Stimulated activated CD4-positive, alpha-beta T cell treated with anti-CD3 and anti-CD28 coated beads, Interleukin-1b, Interleukin-23, amount 100 ng/mL, for 24 hours (primary cell): Measurements from ENCODE around the gene TCEA3.
A peak's percentile ranks its signal among the peaks of the same experiment; 100 is the strongest.
"Not testable (repeated sequence)": the region's sequence is repeated elsewhere in the genome, so short reads cannot be mapped to it uniquely, and the experiment has no call there.

Source experiments
- DNase-seq, 4 experiments: peaks; one replicate each; pipeline ENCODE4 v3.0.0-alpha.2; 2020; ENCODE audit warnings: low read depth in 4 of 4, low spot score in 1 of 4

Gene TCEA3

DNA sequence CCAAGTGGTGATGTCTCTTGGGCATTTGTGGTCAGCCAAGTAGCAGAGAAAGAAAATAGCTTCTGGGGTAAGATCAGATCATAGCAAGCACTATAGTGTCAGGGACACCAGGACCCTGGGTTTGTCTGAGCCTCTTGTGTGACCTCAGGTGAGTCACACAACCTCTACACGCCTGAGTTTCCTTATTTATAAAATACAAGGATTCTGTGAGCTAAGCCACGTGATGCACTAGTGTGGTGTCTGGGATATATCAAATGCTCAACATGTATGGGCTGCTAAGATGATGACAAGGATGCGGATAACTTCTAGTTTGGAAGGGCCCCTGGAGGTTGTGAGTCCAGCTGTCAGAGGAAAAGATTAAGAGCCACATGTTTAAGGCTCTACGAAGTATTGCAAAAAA lies 30.4 kb downstream of the TCEA3 start:
- no peak for DNase-seq

DNA sequence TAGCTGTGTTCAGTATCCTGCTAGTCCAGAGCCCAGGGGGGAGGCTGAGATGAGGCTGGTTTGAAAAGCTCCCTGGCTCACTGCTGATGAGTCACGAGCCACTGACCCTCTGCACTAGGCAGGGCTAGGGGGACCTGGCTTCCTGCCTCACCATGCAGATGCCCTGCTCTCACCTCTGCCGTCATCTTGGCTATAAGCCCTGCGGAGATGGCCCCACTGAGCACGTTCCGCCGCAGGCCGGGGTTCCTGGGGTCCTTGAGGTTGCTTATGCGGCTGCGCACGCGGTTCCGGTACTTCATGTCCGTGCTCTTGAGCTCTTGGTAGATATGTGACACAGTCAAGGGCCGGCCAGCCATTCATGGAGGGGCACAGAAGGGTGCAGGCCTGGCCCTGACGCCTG lies 30.8 kb downstream of the TCEA3 start:
- no peak for DNase-seq

DNA sequence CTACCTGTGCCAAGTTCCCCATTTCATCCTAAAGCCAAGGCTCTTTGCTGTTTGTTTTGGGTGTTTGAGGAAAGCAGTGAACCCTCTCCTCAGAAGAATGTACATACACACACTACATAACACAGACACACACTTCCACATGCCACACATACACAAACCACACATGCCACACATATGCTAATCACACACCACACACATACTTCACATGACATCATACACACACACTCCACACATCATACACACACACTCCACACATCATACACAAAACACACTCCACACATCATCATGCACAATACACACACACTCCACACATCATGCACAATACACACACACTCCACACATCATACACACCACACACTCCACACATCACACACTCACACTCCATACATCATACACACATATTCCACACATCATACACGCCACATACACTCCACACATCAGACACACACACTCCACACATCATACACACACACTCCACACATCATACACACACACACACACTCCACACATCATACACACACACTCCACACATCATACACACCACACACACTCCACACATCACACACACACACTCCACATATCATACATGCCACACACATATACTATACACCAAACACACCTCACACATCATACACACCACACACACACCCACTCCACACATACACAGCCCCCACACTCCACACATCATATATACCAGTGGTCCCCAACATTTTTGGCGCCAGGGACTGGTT lies 32.3 kb downstream of the TCEA3 start:
- DNase-seq = no peak

DNA sequence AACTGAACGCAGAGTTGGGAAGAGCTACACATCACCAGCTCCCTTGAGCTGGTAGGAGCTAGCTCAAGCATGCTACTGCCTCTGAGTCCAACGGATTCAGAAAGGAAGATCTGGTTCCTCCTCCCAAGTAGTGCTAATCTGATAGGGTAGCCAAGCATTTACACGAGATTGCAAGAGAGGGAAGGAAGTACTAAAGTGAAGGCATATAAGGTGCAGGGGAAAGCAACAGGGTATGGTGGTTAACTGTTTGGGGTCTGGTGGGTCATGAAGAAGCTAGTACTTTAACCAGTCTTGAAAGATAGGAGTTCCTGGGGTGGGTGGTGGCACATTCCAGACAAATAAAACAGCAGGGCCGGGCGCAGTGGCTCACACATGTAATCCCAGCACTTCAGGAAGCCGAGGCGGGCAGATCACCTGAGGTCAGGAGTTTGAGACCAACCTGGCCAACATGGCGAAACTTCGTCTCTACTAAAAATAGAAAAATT lies 34.7 kb downstream of the TCEA3 start:
- DNase-seq = no peak

DNA sequence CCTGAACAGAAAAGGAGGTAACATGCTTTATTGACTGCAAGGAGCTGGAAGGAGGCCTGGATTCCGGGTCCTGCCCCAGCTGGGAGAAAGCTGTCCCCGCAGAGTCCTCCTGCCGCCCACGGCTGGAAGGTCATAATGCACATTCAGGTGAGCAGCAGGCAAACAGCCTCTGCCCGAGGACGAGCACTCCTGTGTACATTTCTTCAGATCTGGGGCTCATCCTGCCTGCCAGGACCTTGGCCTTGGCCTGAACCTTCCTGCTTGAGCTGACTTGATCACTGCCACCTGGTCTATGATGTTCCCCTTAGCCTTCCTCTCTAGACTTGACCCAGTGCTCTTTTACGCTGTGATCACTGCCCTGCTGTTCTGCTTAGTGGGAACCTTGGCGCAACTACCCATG lies 37.1 kb downstream of the TCEA3 start:
- no peak for DNase-seq

DNA sequence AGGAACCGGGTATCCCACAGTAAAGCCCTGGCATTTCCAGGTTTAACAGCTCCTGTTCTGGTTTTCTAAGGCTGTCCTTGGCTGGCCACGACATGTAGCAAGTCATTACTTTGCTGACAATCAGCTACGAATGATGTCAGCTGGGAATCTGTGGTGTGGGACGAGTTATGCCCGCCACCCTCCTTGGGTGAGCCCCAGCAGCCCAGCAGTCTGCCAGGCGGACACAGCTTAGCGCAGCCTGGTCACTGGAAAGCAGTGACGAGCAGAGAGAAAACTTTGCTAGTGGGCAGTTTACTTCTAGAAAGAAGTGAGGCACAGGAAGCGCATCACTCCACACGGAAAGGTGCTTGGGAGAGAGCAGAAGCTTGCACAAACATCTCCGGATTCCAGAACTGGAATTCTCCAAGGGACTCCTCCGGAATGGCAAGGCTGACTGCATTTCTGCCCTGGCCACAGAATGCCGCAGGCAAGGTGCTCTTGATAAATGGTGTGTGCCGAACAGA lies 39.4 kb downstream of the TCEA3 start:
- DNase-seq = no peak

DNA sequence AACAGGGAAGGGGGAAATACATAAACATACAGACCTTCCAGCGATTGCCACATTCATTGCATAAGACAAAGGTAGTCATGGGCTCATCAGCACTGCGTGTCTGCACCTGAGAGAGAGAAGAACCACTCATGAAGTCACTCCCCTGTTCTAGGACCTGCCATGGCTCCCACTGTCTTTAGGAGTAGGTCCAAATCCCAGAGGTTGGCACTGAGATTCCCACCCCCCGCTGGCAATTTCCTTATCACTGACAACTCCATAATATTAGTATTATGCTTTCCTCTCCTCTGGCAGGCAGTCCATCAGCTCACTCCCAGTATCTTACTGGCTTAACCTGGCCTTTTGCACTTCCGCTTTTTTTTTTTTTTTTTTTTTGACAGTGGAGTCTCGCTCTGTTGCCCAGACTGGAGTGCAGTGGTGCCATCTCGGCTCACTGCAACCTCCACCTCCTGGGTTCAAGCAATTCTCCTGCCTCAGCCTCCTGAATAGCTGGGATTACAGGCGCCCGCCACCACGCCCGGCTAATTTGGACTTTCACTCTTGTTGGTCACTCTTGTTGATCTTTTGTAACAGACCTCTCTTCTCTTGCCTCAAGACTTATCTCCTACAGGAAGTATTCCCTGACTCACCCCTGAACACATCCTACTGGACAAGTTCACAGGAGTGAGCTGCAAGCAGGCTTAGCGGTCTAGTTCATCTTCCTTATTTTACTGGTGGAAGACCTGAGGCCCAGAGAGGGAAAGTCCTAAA lies 40.1 kb downstream of the TCEA3 start:
- DNase-seq = no peak

DNA sequence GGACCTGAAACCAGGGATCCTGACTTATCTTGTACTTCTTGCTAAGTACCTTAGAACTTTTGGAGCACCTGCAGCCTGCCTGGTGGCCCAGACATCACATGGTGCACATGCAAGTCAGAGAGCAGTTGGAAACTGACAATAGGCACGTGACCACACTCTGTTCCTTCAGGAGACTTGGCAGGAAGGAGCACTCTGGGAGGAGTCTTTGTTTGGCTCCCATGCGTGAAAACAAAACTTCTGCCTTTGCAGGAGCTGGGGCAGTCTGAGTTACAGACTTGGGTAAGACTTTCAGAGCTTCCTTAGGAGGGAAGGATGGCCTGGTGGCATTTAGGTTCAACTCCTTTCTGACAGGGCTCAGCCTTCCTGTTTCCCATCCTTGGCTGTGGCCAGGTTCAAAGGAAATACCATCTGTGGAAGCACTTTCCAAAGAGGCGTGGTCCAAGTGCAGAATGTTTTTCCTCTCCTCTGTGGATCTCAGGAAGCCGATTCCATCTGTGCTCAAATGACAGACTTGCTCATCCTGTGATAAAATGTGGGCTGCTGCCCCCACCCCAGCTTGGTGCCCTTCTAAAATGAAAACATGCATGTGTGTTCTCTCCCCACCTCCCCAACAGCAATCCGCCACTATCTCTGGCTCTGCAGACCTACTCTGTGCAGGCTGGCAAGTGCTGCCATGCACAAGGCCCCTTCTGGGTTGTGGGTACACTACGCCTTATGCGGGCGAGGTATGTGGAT lies 40.8 kb downstream of the TCEA3 start:
- DNase-seq = no peak

DNA sequence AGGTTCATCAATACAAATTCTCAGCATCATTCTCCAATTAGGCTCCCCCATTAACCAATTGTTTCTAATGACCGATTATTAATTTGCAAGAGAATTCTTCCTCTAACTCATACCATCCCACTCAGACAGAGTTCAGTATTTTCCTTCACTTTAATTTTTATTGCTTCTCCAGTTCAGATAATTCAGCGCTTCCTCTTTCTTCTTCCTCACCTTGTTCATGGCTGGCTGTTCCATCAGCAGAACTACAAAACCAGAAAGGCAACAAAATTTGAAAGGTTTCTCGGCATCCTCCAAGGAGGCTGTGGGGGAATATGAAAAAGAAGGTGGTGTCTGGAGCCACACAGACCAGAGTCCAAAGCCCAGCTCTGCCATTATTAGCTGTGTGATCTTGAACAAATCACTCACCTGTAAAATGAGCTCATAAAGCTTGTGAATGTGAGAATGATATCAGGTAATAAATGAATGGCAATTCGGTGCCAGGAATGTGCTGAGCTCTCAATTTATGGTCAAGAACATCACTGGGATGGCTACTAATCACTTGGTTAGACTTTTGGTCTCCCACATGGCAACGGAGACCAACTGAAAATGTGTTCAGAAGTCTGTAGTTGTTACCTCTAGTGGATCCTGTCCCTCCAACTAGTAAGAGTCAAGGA lies 43.2 kb downstream of the TCEA3 start:
- no peak for DNase-seq

DNA sequence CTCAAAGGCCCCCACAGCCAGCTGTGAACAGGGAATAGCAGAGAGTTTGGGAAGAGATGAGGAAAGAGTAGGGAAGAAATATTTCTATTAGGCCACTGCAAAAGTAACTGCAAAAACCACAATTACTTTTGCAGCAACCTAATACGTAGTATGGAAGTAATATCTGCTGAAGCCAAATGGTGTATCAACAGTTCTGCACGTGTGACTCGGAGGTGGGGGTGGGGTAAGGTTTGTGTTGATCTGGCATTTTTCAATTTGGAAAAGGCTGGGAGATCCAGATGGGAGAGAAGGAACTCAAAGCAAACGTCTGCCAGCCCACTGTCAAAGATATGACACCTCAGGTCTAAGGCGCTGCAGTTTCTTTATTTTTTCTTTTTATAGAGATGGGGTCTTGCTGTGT lies 43.8 kb downstream of the TCEA3 start:
- no peak for DNase-seq

DNA sequence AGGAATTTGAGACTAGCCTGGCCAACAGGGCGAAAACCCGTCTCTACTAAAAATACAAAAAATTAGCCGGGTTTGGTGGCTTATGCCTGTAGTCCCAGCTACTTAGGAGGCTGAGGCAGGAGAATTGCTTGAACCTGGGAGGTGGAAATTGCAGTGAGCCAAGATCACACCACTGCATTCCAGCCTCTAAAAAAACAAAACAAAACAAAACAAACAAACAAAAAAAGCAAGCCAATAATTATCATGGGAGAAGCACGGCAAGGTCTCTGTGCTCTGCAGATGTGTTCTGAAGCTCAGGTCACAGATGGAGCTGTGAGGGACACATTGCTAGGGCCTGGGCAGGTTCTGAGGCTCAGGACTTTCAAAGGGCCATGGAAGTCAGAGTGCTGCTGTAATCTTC lies 44.3 kb downstream of the TCEA3 start:
- DNase-seq = not testable (repeated sequence)

DNA sequence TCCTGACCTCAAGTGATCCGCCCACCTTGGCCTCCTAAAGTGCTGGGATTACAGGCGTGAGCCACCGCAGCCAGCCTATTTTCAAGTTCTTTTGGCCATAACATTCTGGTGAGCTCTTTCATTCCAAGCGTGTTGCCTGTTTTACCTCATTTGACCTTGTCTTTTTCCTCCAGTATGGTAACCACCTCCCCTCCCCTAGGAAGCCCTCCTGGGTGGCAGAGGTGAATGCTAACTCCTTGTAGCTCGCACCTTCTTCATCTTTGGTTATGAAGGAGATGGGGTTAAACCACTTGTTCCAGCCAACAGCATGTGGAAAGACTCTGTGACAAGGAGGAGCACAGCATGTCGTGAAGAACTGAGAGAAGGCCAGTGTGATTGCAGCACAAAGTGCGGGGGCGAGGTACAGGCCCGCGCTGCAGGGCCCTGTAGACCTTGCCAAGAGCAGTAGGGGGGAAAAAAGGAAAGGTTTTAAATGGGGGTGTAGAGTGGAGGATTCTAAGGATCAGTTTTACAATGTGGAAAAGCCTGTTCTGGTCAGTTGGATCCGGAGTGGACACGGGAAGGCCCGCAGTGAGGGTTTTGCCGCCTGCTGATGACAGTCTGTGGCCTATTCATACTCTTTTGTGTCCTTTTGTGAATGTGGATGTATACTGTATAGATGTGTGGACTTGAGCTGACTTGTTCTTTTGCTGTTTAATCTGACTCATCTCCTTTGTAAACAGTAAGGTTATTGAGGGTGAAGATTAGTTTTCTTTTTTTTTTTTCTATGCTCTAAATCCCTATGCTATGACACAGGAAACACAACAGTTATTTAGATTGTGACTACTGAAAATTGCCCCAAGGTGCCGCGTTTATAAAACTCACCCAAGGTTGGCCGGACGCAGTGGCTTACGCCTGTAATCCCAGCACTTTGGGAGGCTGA lies 47.4 kb downstream of the TCEA3 start:
- DNase-seq = no peak

DNA sequence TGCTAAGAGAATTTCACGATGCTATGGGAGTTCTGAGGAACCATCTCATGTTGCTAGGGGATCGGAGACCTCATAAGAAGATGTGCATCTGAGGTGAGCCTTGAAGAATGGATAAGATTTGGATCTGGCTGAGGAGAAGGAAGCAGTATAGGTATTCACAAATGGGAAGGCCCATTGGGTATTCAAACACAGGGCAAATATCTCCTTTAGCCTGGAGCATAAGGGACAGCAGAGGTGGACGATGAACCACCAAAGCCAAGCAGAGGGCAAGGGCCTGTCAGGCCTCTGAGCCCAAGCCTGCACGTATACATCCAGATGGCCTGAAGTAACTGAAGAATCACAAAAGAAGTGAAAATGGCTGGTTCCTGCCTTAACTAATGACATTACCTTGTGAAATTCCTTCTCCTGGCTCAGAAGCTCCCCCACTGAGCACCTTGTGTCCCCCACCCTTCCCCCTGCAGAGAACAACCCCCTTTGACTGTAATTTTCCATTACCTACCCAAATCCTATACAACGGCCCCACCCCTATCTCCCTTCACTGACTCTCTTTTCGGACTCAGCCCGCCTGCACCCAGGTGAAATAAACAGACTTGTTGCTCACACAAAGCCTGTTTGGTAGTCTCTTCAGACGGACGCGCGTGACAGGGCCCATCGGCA lies 50.3 kb downstream of the TCEA3 start:
- DNase-seq = not testable (repeated sequence)

DNA sequence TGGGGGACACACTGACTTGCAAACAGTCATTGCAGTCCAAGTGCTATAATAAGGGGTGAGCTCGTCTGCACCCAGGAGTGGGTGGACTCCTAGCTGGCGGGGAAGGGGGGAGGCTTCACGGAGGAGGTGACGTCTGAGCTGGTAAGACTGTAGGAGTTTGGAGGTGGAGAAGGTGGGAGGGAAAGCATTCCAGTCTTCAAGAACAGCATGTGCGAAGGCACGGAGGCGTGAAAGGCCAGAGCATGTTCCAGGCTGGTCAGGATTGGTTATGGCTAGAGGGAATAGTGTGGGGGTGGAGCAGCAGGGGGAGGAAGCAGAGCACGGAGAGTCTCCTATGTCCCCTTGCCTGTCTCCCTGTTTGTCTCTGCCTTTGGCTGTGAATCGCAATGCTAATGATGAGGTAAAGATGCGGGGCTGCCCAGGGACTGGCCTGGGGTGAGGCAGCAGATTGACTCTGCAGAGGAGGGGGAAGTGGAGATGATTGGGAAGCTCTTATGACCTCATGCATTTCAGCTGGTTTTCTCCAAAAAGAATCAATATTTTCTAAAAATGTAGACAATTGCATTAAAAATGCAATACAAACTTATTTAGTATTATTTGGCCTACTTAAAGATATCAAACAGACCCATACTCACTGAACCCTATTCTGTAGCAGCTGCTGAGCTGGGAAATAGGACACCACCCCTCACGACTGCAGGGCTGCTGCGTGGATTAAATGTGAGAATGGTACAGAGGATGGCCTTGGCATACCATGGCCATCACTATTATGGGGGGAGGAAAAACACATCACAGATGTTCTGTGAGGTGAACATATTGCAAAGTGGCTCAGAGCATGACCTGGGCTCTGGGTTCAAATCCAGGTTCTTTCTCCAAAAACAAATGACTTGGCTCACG lies 52.3 kb downstream of the TCEA3 start:
- DNase-seq = no peak

DNA sequence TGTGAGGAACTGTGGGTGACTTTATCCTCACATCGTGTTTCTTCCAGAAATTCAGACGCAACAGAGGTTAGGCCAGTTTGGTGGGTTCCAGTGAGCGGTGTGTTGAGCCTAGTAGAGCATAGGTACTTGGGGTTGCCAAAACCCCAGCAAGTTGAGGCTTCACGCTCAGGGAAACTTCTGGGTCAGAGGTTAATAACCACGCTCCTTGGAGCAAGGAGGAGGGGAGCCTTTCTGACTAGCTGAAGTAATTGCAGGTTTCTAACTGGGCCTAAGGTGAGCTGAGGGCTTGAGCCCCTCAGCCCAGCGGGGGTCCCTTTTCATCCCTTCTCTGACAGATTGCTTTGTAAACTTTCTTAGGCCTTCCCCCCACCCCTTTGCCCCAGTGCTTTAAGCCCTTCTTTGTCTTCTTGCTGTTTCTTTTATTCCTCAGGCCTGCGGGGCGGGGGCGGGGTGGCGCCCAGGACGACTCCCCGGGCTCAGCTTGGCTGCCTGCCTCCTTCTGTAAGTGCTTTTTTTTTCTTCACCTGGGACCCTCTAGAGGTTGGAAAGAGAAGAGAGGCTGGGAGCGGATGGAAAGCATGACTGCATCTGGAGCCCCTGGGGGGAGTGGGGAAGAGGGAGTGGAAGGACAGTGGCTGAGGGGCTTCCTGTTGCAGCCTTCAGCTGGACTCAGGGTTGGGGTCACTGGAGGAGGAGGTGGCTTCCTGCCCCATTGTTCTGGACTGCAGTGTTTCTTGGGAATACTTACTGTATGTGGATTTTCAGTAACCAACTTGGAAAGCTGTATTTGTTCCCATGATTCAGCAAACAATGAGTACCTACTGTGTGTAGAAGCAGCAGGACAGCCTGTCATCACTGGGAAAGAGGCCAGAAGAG lies 53.6 kb downstream of the TCEA3 start:
- DNase-seq = no peak

DNA sequence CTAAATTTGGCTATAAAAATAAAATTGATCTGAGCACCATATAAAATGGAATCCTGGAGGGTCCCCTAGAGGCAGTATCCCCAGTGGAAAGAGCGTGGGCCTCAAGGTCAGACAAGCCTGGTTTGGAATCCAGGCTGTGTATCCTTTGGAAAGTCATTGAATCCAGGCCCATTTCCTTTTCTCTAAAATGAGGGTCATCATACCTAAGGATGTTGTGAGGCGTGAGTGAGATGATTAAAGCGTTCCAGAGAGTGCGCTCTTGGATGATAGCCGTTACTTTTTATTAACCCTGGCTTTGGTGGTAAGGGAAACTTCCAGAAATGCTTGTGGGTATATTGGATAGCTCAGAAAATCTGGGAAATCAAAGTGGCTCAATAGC lies 54.2 kb downstream of the TCEA3 start:
- DNase-seq = no peak

DNA sequence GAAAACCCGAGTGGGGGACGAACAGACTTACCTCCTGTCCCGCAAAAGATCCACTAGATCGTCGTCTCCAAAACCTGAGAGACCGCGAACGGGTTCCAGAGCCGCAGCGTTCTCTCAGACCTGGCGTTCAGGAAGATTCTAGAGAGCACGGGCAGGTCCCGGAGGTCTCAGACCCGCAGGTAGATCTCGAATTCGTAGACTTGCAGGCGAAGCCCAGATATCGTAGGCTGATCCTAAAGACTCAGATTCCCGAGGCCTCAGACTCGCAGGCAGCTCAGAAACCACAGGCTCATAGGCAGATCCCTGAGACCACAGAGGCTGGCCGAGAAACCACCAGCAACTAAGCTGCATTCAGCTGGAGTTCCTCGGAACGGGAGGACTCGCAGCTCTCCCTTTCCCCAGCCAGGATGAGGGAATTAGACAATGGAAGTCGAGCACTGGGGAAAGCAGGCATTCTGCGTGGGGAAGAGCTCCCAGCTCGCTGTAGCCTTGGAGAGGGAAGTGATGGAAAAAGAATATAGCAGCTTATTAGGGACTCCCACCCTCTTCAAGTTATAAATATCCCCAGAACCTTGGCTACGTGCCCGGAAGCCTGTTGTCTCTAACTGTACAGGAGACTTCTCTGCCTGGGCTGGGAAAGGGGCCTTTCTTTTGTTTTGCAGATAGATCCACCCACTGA lies 55.1 kb downstream of the TCEA3 start, which contains the start of gene ZNF436:
TSS of gene ZNF436 (minus strand) at position 502 of the 679 bp plus-strand sequence. CDS start 1,831 bp downstream, outside the sequence.
- peak in 2 of 4 experiments; percentile 10 to 15 for DNase-seq
